ENCODE measurements around the gene RAB1B. TPM values are rescaled to one million over a fixed set of nuclear protein-coding genes. Genes with fewer than 3 reads are reported as not detected.

Gene RAB1B
- total and polyA plus RNA-seq, 4 donors = 78.6 to 203 (median 168) TPM

- Histone ChIP-seq H3K4me1 (ENCODE audit: control insufficient read depth in 5 of 5, insufficient read depth in 5 of 5, low read length in 5 of 5) (no peaks in the 10 kb centered on the region), H3K9me3 (ENCODE audit: control insufficient read depth in 4 of 4, insufficient read depth in 3 of 4, low read length in 3 of 4) (no peaks in the 10 kb centered on the region), H3K27ac (ENCODE audit: low read depth in 1 of 2, low read length in 1 of 2) (no peak overlapping the region), H3K4me3 (no peak overlapping the region), H3K36me3 (ENCODE audit: control insufficient read depth in 4 of 4, insufficient read depth in 4 of 4, low read length in 4 of 4) (peaks cover 3 to 66% (median 23%) of the 10 kb centered on the region in 4 donors), H3K9ac (ENCODE audit: insufficient read depth in 1 of 2, low read length in 2 of 2) (no peak overlapping the region), H3K27me3 (ENCODE audit: control insufficient read depth in 3 of 3, insufficient read depth in 3 of 3, low read length in 2 of 3) (no peaks in the 10 kb centered on the region)
- ATAC-seq (ENCODE audit: insufficient read depth, low FRiP score) (no peak), DNase-seq (no peak)
- 83 to 90% methylated on average over 14 of the region's 14 CpGs for WGBS, 2 donors
- no peak for TF ChIP-seq CTCF (IDR thresholded peaks at IDR 0.05; ENCODE audit: control extremely low read depth, extremely low read depth)
Observed at GRCh38 chr11:66242095-66242765, 26.2 kb upstream of the RAB1B start.

GRCh38 chr11:66243782-66244535, 24.5 kb upstream of the RAB1B start:
- DNase-seq = no peak
- no peak for TF ChIP-seq CTCF (IDR thresholded peaks at IDR 0.05; ENCODE audit: control extremely low read depth, extremely low read depth)
- ATAC-seq (ENCODE audit: insufficient read depth, low FRiP score) = no peak

GRCh38 chr11:66247295-66247694, 21.1 kb upstream of the RAB1B start:
- ATAC-seq (ENCODE audit: insufficient read depth, low FRiP score) (no peak), DNase-seq (no peak)
- Histone ChIP-seq H3K36me3 (ENCODE audit: control insufficient read depth in 4 of 4, insufficient read depth in 4 of 4, low read length in 4 of 4) (peaks cover 0 to 32% (median 12%) of the 10 kb centered on the region in 4 donors), H3K4me3 (no peak overlapping the region), H3K27me3 (ENCODE audit: control insufficient read depth in 3 of 3, insufficient read depth in 3 of 3, low read length in 2 of 3) (no peaks in the 10 kb centered on the region), H3K4me1 (ENCODE audit: control insufficient read depth in 5 of 5, insufficient read depth in 5 of 5, low read length in 5 of 5) (no peaks in the 10 kb centered on the region), H3K27ac (ENCODE audit: low read depth in 1 of 2, low read length in 1 of 2) (no peak overlapping the region), H3K9ac (ENCODE audit: insufficient read depth in 1 of 2, low read length in 2 of 2) (no peak overlapping the region), H3K9me3 (ENCODE audit: control insufficient read depth in 4 of 4, insufficient read depth in 3 of 4, low read length in 3 of 4) (no peaks in the 10 kb centered on the region)
- WGBS, 2 donors = 93 to 96% methylated on average over 4 of the region's 4 CpGs
- no peak for TF ChIP-seq CTCF (IDR thresholded peaks at IDR 0.05; ENCODE audit: control extremely low read depth, extremely low read depth)

More at GRCh38 chr11:66243782-66244535, 24.5 kb upstream of the RAB1B start:
- peak overlapping the region; percentile 3 for H3K4me3 ChIP-seq
- no peak overlapping the region for H3K9ac ChIP-seq (ENCODE audit: insufficient read depth in 1 of 2, low read length in 2 of 2)
- no peak overlapping the region for H3K27ac ChIP-seq (ENCODE audit: low read depth in 1 of 2, low read length in 1 of 2)
- no peaks in the 10 kb centered on the region for H3K4me1 ChIP-seq (ENCODE audit: control insufficient read depth in 5 of 5, insufficient read depth in 5 of 5, low read length in 5 of 5)
- H3K9me3 ChIP-seq (ENCODE audit: control insufficient read depth in 4 of 4, insufficient read depth in 3 of 4, low read length in 3 of 4) = no peaks in the 10 kb centered on the region
- H3K27me3 ChIP-seq (ENCODE audit: control insufficient read depth in 3 of 3, insufficient read depth in 3 of 3, low read length in 2 of 3) = no peaks in the 10 kb centered on the region
- WGBS, 2 donors = 76 to 81% methylated on average over 13 of the region's 13 CpGs
- peaks cover 2 to 60% (median 21%) of the 10 kb centered on the region in 4 donors for H3K36me3 ChIP-seq (ENCODE audit: control insufficient read depth in 4 of 4, insufficient read depth in 4 of 4, low read length in 4 of 4)
